Activated CD4-positive, alpha-beta T cell treated with anti-CD3 and anti-CD28 coated beads for 4 hours (primary cell): Measurements from ENCODE around the gene CAMK1D.

Experiments used
- DNase-seq, 2 donors: peaks; one replicate each; pipeline ENCODE4 v3.0.0-alpha.2; 2020

CAMK1D gene

DNA sequence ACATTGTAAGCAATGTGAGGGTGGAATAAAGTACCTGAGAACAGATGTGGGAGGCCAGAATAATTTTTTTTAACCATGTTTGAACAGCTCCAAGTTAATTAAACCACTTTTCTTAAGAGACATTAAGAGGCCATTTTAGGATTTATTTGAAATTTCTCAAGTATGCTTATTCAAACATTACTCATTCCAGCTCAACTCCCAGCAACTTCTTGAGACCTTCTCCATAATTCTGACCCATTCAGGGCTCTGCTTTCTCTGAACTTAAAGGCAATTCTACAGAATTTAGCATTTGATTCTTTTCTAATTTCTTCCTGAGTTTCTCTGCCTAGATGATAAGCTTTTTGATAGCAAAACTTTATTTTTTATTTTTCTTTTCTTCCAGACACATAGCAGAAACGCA is 314.5 kb downstream of the CAMK1D start:
- DNase-seq = no peak

DNA sequence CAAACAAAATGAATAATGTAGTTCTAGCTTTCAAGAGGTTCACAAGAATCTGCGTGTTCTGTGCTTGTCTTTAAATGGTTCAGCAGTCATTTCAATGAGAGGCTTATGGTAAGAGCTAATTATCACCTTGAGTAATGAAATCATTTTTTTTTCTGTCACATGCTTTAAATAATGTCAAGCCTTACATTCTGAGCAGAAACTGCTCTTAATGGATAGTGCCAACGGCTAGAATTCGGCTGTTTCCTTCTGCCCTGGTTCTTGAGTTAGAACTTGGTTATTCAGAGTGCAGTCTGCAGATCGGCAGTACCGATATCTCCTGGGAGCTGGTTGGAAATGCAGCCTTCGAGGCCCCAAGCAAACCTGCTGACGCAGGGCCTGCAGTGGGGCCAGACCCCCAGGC is 316.2 kb downstream of the CAMK1D start:
- no peak for DNase-seq

DNA sequence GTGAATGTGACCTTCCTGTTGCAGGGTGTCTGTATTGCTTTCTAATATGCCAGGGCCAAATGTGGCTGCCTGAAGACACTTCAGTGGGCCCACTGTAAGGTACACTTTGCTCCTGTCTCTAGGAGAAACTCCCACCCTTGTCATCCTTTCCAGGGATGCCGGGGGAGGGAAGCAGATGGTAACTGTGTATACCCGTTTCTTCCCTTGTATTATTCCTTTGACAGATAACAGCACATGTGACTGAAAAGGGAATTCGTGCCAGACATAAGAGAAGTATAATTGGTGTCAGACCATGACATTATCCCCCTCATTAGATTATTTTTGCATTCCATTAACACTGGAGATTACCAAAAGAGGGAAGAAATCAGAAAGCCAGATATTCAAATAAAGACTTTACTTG is 317.7 kb downstream of the CAMK1D start:
- DNase-seq = no peak

DNA sequence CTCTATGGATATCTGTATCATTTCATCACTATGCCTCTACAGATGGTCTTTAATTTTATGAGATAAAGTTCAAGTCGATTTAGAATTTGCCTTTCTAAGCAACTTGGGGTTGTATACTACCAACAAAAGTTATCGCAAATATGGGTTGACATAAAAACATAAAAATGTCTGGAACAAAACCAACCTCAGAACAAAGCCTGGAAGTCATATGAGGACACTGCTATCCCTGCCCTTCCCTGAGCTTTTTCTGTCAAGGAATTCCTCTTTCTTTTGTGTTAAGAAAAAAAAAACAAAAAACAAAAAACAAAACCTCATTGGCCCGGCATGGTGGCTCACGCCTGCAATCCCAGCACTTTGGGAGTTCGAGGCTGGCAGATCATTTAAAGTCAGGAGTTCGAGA is 319.3 kb downstream of the CAMK1D start:
- DNase-seq = no peak

DNA sequence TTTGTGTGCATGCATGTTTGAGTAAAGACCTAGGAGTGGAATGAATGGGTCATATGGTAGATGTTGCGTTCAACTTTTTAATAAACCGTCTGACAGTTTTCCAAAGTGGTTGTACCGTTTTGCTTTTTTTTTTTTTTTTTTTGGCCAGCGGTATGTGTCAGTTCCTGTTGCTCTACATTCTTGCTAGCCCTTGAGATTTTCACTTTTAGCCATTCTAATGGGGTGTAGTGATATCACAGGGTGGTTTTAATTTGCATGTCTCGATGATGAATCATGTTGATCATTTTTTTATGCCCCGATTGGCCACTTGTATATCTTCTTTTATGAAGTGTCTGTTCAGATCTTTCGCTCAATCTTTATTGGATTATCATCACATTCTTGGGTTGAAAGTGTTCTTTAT is 320.7 kb downstream of the CAMK1D start:
- DNase-seq = no peak

DNA sequence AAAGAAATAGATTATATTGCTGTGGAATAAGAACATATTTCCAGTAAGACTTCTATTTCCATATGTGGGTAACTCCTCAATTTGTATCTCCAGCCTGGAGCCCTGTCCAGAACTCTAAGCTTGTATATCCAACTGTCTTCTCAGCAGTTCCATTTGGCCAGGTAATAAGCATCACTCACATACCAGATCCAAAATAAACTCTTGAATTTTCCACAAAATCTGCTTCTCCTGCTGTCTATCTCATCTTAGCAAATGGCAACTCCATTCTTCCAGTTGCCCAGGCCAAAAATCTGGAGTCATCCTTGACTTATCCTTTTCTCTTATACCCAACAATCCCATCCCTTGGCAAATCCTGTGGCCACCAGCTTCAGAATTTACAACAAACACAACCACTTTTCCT is 325.8 kb downstream of the CAMK1D start:
- DNase-seq = no peak

DNA sequence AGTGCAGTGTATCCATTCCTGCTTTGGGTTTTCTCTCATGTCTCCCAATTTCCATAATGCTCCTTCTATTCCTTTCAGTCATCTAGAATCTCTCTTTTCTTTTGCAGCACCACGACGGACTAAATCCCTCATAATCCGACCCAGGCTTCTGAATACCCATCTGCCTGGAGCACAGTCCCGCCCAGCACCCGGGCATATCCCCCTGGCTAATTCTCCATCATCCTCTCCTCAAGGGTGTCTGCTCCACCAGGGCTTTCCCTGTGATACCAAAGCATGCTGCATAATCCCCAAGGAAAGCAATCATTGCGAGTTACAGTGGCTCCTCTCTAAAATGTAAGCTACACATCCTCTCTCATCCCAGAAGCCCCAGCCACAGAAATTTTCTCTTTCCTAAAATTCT is 330.3 kb downstream of the CAMK1D start:
- no peak for DNase-seq

DNA sequence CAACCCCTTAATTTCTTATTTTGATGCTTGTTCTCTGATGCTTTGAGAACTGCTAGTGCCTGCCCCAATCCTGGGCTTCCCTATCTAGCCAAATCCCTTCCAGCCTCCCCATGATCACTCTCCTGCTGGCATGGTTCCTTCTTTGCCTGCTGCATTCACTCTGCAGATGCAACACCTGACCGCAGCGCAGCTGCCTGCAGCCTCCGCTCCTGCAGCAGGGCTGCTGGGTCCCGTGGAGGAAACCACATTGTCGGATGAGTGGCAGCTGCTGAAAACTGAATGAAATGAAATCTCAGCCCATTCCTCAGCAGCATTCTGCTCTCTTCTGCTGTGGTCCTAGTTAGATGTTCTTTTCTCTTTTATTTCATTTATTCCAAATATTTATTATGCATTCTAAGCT is 331.9 kb downstream of the CAMK1D start:
- DNase-seq = no peak

DNA sequence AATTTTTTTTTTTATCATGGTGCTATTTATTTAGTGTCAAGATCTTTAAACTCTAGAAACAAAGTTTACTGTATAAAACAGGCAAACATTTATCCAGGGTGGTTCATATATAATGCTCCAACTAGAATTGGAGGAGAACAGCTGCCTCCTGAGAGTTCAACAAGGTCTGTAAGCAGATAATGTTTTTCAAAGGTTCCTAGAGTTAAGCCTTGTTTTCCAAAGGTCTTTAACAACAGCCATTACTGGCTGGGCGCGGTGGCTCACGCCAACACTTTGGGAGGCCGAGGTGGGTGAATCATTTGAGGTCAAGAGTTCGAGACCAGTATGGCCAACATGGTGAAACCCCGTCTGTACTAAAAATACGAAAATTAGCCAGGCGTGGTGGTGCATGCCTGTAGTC is 335.4 kb downstream of the CAMK1D start:
- no peak for DNase-seq

DNA sequence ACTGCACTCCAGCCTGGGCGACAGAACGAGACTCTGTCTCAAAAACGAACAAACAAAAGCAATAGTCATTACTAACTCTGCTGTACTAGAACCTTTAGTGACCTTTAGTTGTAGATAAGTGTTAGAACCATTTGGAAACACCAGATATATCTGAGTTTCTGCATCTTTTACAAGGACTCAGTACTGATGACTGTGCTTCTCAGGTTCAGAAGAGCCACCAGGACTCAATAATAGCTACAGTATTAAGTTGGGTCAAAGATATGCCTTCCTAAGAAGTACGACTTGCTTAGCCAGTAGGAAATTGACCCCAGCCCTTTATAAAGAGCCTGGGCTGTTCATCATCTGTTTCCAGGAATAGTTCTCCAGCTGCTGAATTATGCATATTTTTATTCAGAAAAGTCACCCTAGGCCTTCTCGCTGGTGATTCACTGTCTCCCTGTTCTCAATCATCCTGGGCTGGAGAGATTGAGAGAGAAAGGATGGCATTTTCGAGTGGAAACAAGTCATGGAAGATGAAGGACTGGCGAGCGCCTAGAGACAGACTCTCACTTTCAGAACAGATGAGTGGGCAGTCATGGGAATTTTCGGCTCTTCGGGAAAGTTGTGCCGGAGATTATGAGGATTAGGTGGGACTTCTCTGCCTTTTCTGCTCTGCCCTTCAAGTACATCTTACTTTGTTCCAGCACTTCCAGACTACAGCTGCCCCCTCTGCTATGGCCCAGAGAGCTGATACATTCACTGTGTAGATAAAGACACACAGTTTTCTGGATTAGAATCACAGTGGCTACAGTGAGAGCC is 336.1 kb downstream of the CAMK1D start:
- DNase-seq = no peak

DNA sequence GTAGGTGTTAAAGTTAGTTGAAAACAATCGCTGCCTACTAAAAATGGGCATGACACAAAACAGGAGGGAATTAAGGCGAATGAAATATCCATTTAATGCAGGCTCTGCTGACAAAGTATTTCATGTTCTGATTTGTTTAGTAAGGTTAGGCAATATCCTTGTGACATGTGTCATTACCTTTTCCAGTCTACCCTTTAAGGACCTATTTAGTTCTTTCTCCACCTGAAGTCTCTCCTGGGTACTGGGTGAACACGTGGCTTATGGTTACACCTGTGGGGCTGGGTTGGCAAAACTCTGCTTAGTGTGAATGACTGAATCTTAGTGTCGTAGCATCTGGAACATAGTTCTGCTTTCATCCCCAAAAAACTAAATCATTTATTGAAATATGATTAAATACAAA is 338.6 kb downstream of the CAMK1D start:
- no peak for DNase-seq

DNA sequence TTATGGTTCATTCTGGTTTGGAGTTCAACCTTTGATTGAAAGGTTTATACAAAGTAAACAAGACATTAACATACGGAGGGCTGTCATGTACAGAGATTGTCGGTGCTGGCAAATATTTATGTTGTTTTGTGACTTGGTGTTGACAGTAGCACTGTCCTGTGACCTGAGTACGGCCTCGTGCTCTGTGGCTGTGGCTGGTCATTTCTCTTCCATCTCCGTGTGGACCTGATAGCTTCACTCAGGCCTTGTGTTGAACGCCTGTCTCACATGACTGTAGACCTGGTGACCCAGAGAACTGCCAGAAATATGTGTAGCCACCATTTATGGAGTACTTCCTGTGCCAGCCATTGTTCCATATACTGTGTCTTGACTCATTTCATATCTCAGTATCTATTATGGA is 340.5 kb downstream of the CAMK1D start:
- no peak for DNase-seq

DNA sequence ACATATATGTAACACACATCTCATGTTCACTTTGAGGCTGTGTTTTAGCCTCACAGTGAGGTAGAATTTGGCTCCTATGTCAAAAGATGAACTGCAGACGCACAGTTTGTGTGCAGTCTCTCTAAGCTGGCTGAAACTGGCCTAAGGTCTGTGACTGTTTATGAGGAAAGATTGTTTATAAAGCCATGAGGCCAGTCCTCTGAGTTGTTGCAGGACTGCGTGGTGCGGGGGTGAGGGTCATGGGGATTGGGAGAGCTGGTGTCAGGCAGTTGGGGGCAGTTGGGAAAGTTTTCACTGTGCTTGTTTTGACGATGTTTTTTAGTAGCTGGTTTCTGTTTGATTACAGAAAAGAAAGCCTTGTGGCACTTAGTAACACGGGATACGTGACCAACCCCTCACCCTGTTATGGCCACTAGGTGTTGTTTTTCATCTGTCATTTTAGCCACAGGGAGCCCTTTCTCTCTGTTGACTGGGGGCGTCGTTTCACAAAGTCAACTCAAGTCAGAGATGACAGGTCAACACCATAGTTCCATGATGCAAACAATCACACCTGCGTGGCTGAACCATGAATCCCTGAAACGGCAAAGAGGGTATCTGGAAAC is 341.3 kb downstream of the CAMK1D start:
- DNase-seq = no peak

DNA sequence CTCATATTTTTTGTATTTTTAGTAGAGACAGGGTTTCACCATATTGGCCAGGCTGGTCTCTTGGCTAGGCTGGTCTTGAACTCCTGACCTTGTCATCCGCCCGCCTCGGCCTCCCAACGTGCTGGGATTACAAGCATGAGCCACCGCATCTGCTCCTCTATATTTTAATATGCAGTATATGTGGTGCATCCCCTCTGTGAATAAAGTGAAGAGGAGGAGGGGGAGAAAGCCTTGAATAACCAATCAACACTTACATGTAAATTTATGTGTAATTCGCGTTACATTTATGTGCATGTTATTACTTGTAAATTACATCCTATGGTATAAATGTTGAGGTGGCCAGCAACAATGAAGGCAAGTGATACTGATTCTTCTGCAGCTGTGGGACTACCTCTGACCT is 342.2 kb downstream of the CAMK1D start:
- no peak for DNase-seq

DNA sequence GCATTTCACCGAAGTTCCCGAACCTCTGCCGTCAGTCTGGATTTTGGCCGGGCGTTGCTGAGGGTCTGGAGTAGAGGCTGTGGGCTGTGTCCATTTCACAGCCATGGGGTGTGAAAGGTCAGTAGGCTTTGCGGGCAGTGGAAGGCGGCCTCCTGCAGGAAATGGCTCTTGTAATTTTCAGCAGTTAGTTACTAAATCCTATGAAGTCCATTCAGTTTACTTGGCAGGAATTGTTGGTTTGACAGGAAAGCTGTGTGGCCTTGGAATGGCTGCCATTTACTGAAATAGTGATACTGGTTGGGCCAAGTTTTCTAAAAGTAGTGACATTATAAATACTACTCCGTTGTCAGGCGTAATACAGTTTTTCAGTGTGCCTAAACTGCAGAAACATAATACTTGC is 348.4 kb downstream of the CAMK1D start:
- no peak for DNase-seq

DNA sequence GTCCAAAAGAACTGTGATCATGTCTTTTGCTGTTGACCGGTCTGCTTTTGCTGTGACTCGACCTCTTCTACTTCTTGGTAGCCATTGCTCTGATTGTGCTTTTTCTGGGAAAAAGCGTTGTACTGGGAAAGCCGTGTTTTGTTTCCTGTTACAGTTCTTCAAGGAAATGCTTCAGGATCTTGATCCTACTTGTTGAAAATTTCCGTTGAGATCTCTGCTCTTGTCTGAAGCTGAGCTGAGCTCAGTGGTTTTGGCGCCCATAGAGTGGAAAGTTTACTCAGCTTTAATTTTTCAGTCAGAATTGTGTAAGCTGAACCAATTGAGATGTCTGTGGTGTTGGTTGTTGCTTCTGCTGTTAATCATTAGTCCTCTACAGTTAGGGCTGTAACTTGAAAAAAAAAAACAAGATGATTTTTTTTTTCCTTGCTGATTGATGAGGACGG is 349.9 kb downstream of the CAMK1D start:
- no peak for DNase-seq

DNA sequence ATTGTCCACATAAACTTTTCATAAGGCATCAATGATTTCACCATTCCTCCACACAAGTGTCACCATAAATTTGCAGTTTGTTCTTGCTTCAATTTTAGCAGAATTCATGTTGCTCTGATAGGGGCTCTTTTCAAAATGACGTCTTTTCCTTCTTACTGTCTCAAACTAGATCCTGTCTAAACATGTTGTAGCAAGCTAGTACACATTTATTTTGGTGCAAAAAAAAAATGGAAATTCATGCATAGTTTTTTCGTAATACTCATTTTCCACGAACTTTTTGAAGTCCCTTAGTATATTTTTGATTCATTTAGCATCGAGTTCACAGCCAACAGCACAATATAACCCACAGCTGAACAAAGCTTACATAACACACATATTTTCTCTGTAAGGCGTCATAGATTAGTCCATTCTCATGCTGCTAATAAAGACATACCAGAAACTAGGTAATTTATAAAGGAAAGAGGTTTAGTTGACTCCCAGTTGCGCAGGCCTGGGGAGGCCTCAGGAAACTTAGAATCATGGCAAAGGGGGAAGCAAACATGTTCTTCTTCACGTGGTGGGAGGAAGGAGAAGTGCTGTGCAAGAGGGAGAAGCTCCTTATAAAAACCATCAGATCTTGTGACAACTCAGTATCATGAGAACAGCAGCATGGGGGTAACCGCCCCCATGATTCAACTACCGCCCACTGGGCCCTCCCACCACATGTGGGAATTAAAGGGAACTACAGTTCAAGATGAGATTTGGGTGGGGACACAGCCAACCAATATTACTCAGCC is 350.6 kb downstream of the CAMK1D start:
- DNase-seq = no peak

DNA sequence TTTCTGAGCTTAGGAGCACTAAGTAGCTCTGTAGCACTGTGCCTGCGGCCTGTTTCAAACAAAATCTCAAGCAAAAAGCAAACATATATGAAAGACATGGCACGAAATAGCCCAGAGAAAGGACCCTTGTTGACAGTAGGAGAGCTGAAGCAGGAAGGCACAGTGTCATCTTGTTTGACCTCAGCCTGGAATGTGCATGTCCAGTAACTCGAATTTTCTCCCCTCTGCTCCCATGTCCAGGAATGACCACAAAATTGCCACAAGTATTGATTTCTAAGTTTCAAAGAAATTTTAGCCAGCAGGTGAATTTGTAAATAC is 351.2 kb downstream of the CAMK1D start:
- DNase-seq = no peak

DNA sequence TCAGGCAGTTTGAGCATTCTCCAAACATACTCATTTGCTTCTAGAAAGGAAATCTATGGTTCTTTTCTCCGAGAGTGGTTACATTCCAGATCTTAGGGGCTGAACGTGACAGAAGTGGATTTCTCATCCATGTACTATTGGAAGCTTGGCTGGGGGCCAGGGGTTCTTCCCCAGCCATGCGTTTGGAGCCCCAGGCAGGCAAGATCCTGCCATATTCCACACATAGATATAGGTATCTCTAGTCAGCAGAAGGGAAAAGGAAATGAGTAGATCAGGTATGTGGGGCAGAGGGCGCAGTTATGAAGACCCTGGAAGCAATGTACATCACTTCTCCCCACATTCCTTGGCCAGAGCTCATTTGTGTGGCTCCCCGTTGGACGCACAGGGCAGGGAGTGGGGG is 352.3 kb downstream of the CAMK1D start:
- no peak for DNase-seq

DNA sequence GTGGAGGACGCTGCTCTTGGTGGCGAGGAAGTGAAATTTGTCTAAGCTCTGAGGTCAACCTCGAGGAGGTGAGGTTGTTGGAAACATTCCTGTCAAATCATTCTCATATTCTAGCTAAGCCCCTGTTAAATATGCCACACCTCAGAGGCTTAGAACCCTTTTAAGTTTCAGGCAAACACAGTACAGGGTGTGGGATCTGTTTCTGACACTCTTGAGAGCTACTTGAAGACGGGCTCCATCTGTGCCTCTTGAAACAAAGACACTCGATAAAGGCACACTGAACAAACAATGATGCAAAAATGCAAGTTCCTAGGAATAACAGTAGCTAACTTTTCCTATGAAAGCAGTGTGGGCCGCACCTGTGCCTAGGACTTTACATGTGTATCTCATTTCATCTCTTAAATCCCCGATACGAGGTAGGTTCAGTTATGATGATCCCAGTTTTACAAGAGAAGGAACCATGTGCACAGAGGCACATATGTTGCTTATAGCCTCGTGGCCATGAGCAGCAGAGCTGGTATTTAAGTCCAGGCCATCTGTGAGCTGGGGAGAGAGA is 352.9 kb downstream of the CAMK1D start:
- DNase-seq = no peak

DNA sequence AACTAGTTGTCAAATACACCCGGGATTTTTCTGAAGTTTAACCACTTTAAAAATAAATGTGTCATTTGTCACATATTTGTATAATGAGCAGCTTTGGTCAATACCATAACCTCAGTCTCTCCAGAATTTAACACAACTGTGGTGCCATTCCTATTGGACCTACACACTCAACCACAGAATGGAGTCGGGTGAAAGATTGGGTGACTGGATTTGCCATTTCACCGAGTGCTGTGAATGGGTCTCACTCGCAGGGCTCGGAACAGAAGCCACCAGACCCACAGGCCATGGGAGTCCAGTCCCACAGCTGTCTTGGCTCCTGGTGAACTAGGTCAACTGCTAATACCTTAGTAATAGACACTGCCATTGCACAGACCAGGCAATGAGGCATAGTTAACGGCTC is 353.8 kb downstream of the CAMK1D start:
- DNase-seq = no peak

DNA sequence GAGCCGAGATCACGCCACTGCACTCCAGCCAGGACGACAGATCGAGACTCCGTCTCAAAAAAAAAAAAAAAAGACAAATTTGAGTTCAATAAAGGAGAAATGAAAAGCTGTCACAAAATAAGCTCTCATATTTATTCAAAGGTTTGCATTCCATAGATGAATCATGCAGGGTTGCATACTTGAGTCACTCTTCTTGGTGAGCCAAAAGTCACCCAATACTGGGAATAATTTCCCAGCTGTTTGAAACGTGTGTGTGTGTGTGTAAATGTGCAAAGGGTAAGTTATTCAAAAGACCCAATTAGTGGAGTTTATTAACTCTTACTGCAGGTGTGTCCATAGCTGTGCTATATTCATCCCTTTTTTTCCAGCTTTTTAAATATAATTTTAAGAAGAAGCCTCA is 354.5 kb downstream of the CAMK1D start:
- DNase-seq = no peak

DNA sequence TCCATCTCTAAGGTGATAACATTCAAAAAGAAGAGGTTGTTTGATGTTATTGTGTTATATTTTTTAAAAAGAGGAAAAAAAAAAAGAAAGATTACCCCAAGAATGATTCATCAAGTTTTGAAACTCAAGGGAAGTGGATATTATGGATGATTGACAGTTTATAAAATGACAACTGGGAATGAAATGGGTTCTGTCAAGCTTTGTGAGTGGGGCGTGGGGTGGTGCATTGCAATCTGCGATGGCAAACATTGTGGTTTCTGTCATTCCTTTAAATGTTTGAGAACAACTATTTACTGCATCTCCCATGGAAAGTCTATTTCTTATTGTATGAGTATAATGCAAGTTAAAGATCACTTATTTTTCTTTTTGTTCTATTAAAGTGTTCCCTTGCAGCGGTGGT is 355.1 kb downstream of the CAMK1D start:
- no peak for DNase-seq

DNA sequence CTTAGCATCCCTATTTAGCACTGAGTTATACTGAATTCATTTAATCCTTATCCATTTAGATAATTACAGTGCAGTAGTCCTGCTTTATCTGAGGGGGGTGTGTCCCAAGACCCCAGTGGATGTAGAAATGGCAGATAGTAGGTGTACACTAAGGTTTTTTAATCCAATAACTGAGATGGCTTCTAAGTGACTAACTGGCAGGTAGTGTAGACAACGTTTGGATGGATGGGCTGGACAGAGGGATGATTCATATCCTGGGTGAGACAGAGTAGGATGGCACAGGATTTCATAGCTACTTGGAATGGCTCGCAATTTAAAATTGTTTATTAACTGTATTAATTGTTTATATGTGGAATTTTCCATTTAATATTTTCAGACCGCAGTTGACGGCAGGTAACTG is 356.6 kb downstream of the CAMK1D start:
- no peak for DNase-seq
